K562 (cell line): Measurements from ENCODE around the gene OSM. TPM values are rescaled to one million over a fixed set of nuclear protein-coding genes. Genes with fewer than 3 reads are reported as not detected.
A peak's percentile ranks its signal among the peaks of the same experiment; 100 is the strongest.

Experiments
- ATAC-seq: fragments of 200-7000 bp; cut with Tn5 transposase; 3 replicates; pipeline ENCODE4 v1.9.1; 2020; ENCODE audit warnings: moderate library complexity
- BruUV-seq: library from RNA; stranded (reverse); fragments of 400-500 nt; replicated peaks from 2 replicates; lab custom pipeline; 2021; lab: Mats Ljungman, UMichigan
- CTCF ChIA-PET: fragments of 300-600 bp; formaldehyde crosslinking; extraction: SDS; loops from one replicate; lab custom pipeline; 2021; ENCODE audit warnings: low intra/inter-chr PET ratio; lab: Yijun Ruan, JAX
- POLR2A ChIA-PET: fragments of 300-600, 350-650 bp; sonication (Branson Sonifier 250); formaldehyde crosslinking; extraction: SDS; loops from one replicate; lab custom pipeline; 2021; ENCODE audit warnings: antibody characterized with exemption, inconsistent platforms; lab: Yijun Ruan, JAX
- DNase-seq, 4 experiments: peaks; one replicate each; pipeline versions ENCODE4 v3.0.0 to v3.0.0-alpha.2; 2011 to 2018; ENCODE audit warnings: low spot score in 3 of 4, mixed read lengths in 3 of 4; ENCODE audit errors: extremely low read depth in 1 of 4
- FAIRE-seq: peaks from 2 replicates; lab custom pipeline; 2011; peaks lifted over from hg19 to GRCh38; lab: Jason Lieb, UNC
- H2AFZ ChIP-seq: 2 replicates; pipeline ENCODE4 v1.6.0; 2011; ENCODE audit warnings: low read depth, low read length, control low read depth, inconsistent platforms
- H3K27ac ChIP-seq: fragments of 200-600 bp; 3 replicates; pipeline ENCODE4 v1.8.0; 2011; ENCODE audit warnings: low read depth, mild to moderate bottlenecking, control low read depth, inconsistent platforms, low read length, moderate library complexity, mixed read lengths; ENCODE audit errors: extremely low read depth
- H3K27me3 ChIP-seq, 2 experiments: fragments of 300-600 bp in 1 of 2; 2 replicates in 1 of 2; 3 replicates in 1 of 2; pipeline versions ENCODE4 v1.6.0 to v1.8.0; 2011; ENCODE audit warnings: inconsistent platforms in 2 of 2, low read length in 2 of 2, mild to moderate bottlenecking in 1 of 2, mixed read lengths in 1 of 2, moderate library complexity in 1 of 2; ENCODE audit not compliant: control insufficient read depth in 2 of 2, insufficient read depth in 2 of 2
- H3K36me3 ChIP-seq: fragments of 300-600 bp; 3 replicates; pipeline ENCODE4 v1.8.0; 2011; ENCODE audit warnings: mild to moderate bottlenecking, low read length, inconsistent platforms; ENCODE audit not compliant: control insufficient read depth, insufficient read depth
- H3K4me1 ChIP-seq, 2 experiments: fragments of 200-600 bp in 1 of 2; replicated peaks in 1 of 2; 2 replicates in 1 of 2; 3 replicates in 1 of 2; pipeline versions ENCODE4 v1.5.1 to v1.8.0; 2011; ENCODE audit warnings: inconsistent platforms in 2 of 2, low read length in 2 of 2, mild to moderate bottlenecking in 1 of 2, mixed read lengths in 1 of 2, moderate library complexity in 1 of 2; ENCODE audit not compliant: control insufficient read depth in 2 of 2, insufficient read depth in 2 of 2
- H3K4me2 ChIP-seq: 2 replicates; pipeline ENCODE4 v1.6.1; 2011; ENCODE audit warnings: low read length, control low read depth, inconsistent platforms, mixed read lengths; ENCODE audit not compliant: insufficient read depth
- H3K4me3 ChIP-seq: fragments of 200-600 bp; sonication (generic), shearing (Covaris generic); 2 replicates; pipeline ENCODE4 v1.5.1; 2016; ENCODE audit warnings: control low read depth, inconsistent platforms
- H3K79me2 ChIP-seq: fragments of 200-600 bp; 3 replicates; pipeline ENCODE4 v1.8.0; 2011; ENCODE audit warnings: low read length, inconsistent platforms; ENCODE audit not compliant: control insufficient read depth, insufficient read depth
- H3K9ac ChIP-seq, 2 experiments: 2 replicates each; pipeline versions ENCODE4 v1.6.0 to v1.6.1; 2011; ENCODE audit warnings: low read depth in 2 of 2, low read length in 2 of 2, control low read depth in 1 of 2, inconsistent platforms in 1 of 2, mild to moderate bottlenecking in 1 of 2, mixed read lengths in 1 of 2; ENCODE audit not compliant: insufficient read depth in 1 of 2
- H3K9me1 ChIP-seq: one replicate; pipeline ENCODE4 v1.6.0; 2011; ENCODE audit warnings: inconsistent platforms, mild to moderate bottlenecking, low read length, moderate library complexity; ENCODE audit not compliant: control insufficient read depth, insufficient read depth
- H3K9me3 ChIP-seq: replicated peaks from 2 replicates; pipeline ENCODE4 v1.5.1; 2011; ENCODE audit warnings: low read depth, low read length, inconsistent platforms; ENCODE audit not compliant: control insufficient read depth, insufficient read depth
- H4K20me1 ChIP-seq: replicated peaks from 2 replicates; pipeline ENCODE4 v1.6.1; 2011; ENCODE audit warnings: low read length, inconsistent platforms, mixed read lengths; ENCODE audit not compliant: control insufficient read depth, insufficient read depth
- EZH2 ChIP-seq: IDR thresholded peaks from 2 replicates; pipeline ENCODE4 v1.6.1; 2012; ENCODE audit warnings: low read depth, mild to moderate bottlenecking, inconsistent platforms, low read length, borderline replicate concordance
- TARDBP ChIP-seq: fragments of 450-650 bp; IDR thresholded peaks from 2 replicates; pipeline ENCODE4 v1.6.1; 2016
- ZFX ChIP-seq: sonication (generic); formaldehyde crosslinking; IDR thresholded peaks from 2 replicates; pipeline ENCODE4 v1.8.0; 2022; ENCODE audit warnings: mild to moderate bottlenecking, missing genetic modification reagents, moderate library complexity
- ZNF445 ChIP-seq: fragments of 250-450 bp; sonication (Bioruptor Pico); IDR thresholded peaks from 2 replicates; pipeline ENCODE4 v1.4.0; 2020; ENCODE audit warnings: low read depth, mild to moderate bottlenecking, moderate library complexity
- WGBS: fragments of 100-300 bp; shearing (Covaris generic); methylation state at CpG from one replicate; pipeline ENCODE4 v1.1.6; 2016; ENCODE audit warnings: low coverage, mixed read lengths; ENCODE audit not compliant: insufficient coverage; ENCODE audit errors: missing lambda C conversion rate; 5-methylcytosine and 5-hydroxymethylcytosine counted together
- in situ Hi-C: fragments of 300-500 bp; cut with MboI; formaldehyde crosslinking; loops from 4 replicates; pipeline ENCODE4 v1.15.0; 2018; ENCODE audit warnings: inconsistent platforms, mixed read lengths
- intact Hi-C: fragments of 100-400 bp; cut with micrococcal nuclease; formaldehyde crosslinking; loops from 2 replicates; pipeline ENCODE4 v1.14.2; 2022
- polyA plus RNA-seq, 8 experiments: library from polyadenylated mRNA; depleted of rRNA in 4 of 8; stranded (reverse) in 5 of 8; unstranded in 3 of 8; fragments of >200 nt; fragmentation: Nextera tagmentation in 2 of 8; fragmentation: Illumina TruSeq in 1 of 8; extraction: Ambion mirVana in 2 of 8; extraction: Trizol in 1 of 8; gene quantifications; 2 replicates each; pipeline versions ENCODE4 v1.2.1 to v1.2.3, GENCODE V29; 2011 to 2014; ENCODE audit warnings: inconsistent platforms in 1 of 8, missing spikeins in 1 of 8
- total RNA-seq, 7 experiments: library from RNA; depleted of rRNA in 6 of 7; stranded (reverse); fragments of >200 nt in 6 of 7; fragmentation: Illumina TruSeq in 2 of 7; extraction: Trizol in 2 of 7; gene quantifications; 2 replicates each; pipeline versions ENCODE4 v1.2.1 to v1.2.3, GENCODE V29; 2011 to 2021; ENCODE audit warnings: low replicate concordance in 1 of 7

Gene OSM
- total and polyA plus RNA-seq, 9 of the 15 experiments (the other 6 are each of a cell fraction or from before 2014, with no cell fraction given) = 0.22 TPM; not detected in 8

DNA sequence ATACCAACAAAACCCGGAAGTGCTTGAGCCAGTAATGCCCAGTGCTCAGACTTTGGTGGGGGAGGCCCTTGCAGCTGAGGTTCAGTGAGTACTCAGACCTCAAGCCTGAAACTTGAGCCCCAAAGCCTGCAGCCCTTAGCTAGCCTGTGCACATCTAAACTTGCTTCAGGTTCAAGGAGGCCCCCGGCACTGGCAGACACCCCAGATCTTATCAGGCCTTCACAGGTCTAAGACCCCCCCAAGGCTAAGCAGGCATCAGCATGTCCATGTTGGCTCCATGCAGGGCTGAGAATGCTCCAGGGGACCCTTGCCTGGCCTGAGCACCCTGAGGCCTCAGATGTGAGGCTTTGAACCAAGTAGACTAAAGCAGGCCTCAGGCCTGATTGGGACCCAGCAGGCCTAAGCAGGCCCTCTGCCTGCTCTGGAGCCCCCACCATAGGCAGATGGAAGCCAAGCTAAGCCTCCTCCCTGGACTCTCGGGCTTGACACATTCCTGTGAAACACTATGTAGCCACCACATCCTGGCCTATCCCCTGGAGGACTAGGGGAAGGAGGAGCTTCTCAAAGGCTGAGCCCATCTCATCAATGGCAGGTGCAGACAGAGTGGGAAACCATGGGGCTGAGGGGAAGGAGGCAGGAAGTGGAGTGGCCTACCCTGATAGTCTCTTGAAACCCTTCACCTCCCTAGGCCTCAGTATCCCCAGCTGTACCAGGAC, 23.8 kb upstream of the OSM start:
- Histone ChIP-seq H2AFZ (no peak overlapping the region), H3K4me2 (no peak overlapping the region), H3K9ac (peak overlapping the region in 1 of 2 experiments; percentile 79; a peak in 2 of 4 replicates), H4K20me1 (peaks cover 6% of the 10 kb centered on the region; the same call in 1 of the 2 replicates), H3K36me3 (peaks cover 16% of the 10 kb centered on the region; the same call in 1 of the 3 replicates), H3K27ac (no peak overlapping the region; the same call in 2 of the 3 replicates), H3K27me3 (no peaks in the 10 kb centered on the region), H3K4me3 (no peak overlapping the region), H3K79me2 (no peaks in the 10 kb centered on the region), H3K4me1 (peaks cover 19 to 49% of the 10 kb centered on the region in 2 experiments; a peak in 4 of 5 replicates), H3K9me3 (no peaks in the 10 kb centered on the region), H3K9me1 (no peaks in the 10 kb centered on the region)
- ATAC-seq (no peak), FAIRE-seq (no peak), DNase-seq (no peak)
- intact Hi-C loops (no loop called here), in situ Hi-C loops (no loop called here)
- no TSS peak for BruUV-seq
- TF ChIP-seq ZNF445 (CRISPR knock-in tag) = no peak
- no peak for TF ChIP-seq TARDBP
- TF ChIP-seq ZFX (CRISPR knock-in tag) = peak; percentile 32; the same call in 1 of the 2 replicates
- TF ChIP-seq EZH2 = no peak
- ChIA-PET POLR2A (interaction anchor here (0.6 to 1.4 kb wide), 6 partner anchors 10 to 272 kb away, joined by 3 to 7 read pairs (median 4); no protein-coding TSS in a partner anchor), CTCF (no interaction called here)
- WGBS = 22% methylated on average over 3 of the region's 3 CpGs
